Esophagus squamous epithelium (tissue), 4 donors: ENCODE data around the gene PFKP.

Source experiments
- POLR2A ChIP-seq, 4 donors: fragments of 450-650 bp; IDR thresholded peaks; one replicate each; pipeline ENCODE4 v1.6.1; 2017; ENCODE audit warnings: antibody characterized with exemption in 4 of 4, mild to moderate bottlenecking in 4 of 4, moderate library complexity in 3 of 4
- TF ChIP-seq, protein P1 (sequence below), 6 experiments: fragments of 450-650 bp in 4 of 6; fragments of 200-600 bp in 2 of 6; sonication (generic) in 2 of 6; IDR thresholded peaks; one replicate each; pipeline ENCODE4 v1.5.1; 2016 to 2019; ENCODE audit warnings: antibody characterized with exemption in 6 of 6, mild to moderate bottlenecking in 4 of 6, moderate library complexity in 4 of 6

DNA sequence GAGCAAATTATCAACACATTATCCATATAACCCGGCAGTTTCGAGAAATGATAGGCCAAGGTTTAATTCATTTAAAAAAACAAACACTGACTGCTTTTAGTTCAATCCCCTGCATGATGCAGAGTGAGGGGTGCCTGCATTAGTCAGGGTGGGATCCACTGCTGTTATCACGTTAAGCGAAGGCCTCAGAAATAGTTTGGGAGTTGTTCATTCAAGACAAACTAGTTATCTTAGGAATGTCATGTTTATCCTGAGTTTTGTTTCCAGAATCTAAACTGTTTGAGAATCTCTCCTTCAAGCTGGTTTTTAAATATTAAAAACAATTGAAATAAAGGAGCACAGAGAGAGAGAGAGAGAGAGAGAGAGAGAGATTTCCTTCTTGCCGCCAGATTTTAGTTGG lies 36.6 kb upstream of the PFKP start:
- TF ChIP-seq, protein P1, sequence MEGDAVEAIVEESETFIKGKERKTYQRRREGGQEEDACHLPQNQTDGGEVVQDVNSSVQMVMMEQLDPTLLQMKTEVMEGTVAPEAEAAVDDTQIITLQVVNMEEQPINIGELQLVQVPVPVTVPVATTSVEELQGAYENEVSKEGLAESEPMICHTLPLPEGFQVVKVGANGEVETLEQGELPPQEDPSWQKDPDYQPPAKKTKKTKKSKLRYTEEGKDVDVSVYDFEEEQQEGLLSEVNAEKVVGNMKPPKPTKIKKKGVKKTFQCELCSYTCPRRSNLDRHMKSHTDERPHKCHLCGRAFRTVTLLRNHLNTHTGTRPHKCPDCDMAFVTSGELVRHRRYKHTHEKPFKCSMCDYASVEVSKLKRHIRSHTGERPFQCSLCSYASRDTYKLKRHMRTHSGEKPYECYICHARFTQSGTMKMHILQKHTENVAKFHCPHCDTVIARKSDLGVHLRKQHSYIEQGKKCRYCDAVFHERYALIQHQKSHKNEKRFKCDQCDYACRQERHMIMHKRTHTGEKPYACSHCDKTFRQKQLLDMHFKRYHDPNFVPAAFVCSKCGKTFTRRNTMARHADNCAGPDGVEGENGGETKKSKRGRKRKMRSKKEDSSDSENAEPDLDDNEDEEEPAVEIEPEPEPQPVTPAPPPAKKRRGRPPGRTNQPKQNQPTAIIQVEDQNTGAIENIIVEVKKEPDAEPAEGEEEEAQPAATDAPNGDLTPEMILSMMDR (IDR thresholded peaks at IDR 0.05), result no peak
- no peak for TF ChIP-seq POLR2A (IDR thresholded peaks at IDR 0.05)
